GM12891 (cell line): ENCODE data around the gene ATXN1.

Experiments
- PAX5 ChIP-seq: IDR thresholded peaks from 2 replicates; pipeline ENCODE4 v1.6.1; 2011; ENCODE audit warnings: low read length, moderate library complexity, mild to moderate bottlenecking; ENCODE audit not compliant: insufficient read depth, severe bottlenecking
- POLR2A ChIP-seq: IDR thresholded peaks from 2 replicates; pipeline ENCODE4 v1.6.1; 2011; ENCODE audit warnings: low read depth, low read length, control low read depth
- POLR2AphosphoS5 ChIP-seq: IDR thresholded peaks from 2 replicates; pipeline ENCODE4 v1.6.1; 2011; ENCODE audit warnings: low read depth, low read length, control low read depth
- POU2F2 ChIP-seq: IDR thresholded peaks from 2 replicates; pipeline ENCODE4 v1.6.1; 2011; ENCODE audit warnings: low read depth, mild to moderate bottlenecking, control low read depth, low read length, moderate library complexity
- TAF1 ChIP-seq: IDR thresholded peaks from 2 replicates; pipeline ENCODE4 v1.6.1; 2011; ENCODE audit warnings: low read depth, low read length, control low read depth

GRCh38 chr6:16338577-16339264 is 422.5 kb downstream of the ATXN1 start:
- no peak for TF ChIP-seq POLR2AphosphoS5
- TF ChIP-seq POLR2A, result no peak
- no peak for TF ChIP-seq POU2F2
- no peak for TF ChIP-seq TAF1
- no peak for TF ChIP-seq PAX5
